Fibroblast of lung (primary cell): Measurements from ENCODE around the gene CERK.

Source experiments
- CTCF ChIP-seq, 2 donors: IDR thresholded peaks in 1 of 2; conservative IDR thresholded peaks in 1 of 2; 1 replicate in 1 of 2; 2 replicates in 1 of 2; pipeline ENCODE4 v1.5.1; 2011 to 2012; ENCODE audit warnings: low read length in 2 of 2, control low read depth in 1 of 2, inconsistent platforms in 1 of 2, low read depth in 1 of 2, mild to moderate bottlenecking in 1 of 2
- EZH2 ChIP-seq: IDR thresholded peaks from 2 replicates; pipeline ENCODE4 v1.5.1; 2012; ENCODE audit warnings: low read length, control low read depth, mild to moderate bottlenecking; ENCODE audit errors: missing control alignments

- TF ChIP-seq CTCF (conservative IDR thresholded peaks at IDR 0.05 in 1 of 2, IDR thresholded peaks at IDR 0.05 in 1 of 2; ENCODE audit: low read depth in 1 of 2, low read length in 2 of 2) (no peak), EZH2 (no peak)
Measured at GRCh38 chr22:46652081-46652846, 85.8 kb downstream of the CERK start.
